Trophoblast cell (in vitro differentiated cells and primary cell): ENCODE measurements around the gene ZBED4.

Experiments used
- DNase-seq, 2 donors: peaks; one replicate each; pipeline ENCODE4 v3.0.0-alpha.2; 2016
- H2AFZ ChIP-seq: 2 replicates; pipeline ENCODE4 v1.6.1; 2013; ENCODE audit warnings: low read length, moderate library complexity, mild to moderate bottlenecking; ENCODE audit not compliant: insufficient read depth, poor library complexity
- H2AK5ac ChIP-seq: 2 replicates; pipeline ENCODE4 v1.6.1; 2013; ENCODE audit warnings: mild to moderate bottlenecking, low read length
- H2BK120ac ChIP-seq: 2 replicates; pipeline ENCODE4 v1.6.1; 2013; ENCODE audit warnings: low read length, mild to moderate bottlenecking, moderate library complexity; ENCODE audit not compliant: insufficient read depth, poor library complexity
- H2BK12ac ChIP-seq: 2 replicates; pipeline ENCODE4 v1.6.1; 2013; ENCODE audit warnings: mild to moderate bottlenecking, low read length, moderate library complexity
- H2BK5ac ChIP-seq: 2 replicates; pipeline ENCODE4 v1.6.1; 2013; ENCODE audit warnings: low read length, low read depth, moderate library complexity, mild to moderate bottlenecking; ENCODE audit not compliant: poor library complexity
- H3K14ac ChIP-seq: 2 replicates; pipeline ENCODE4 v1.6.1; 2013; ENCODE audit warnings: mild to moderate bottlenecking, low read length
- H3K18ac ChIP-seq: 2 replicates; pipeline ENCODE4 v1.6.1; 2013; ENCODE audit warnings: mild to moderate bottlenecking, low read length
- H3K23ac ChIP-seq: 2 replicates; pipeline ENCODE4 v1.6.1; 2013; ENCODE audit warnings: low read length
- H3K27ac ChIP-seq: 2 replicates; pipeline ENCODE4 v1.5.1; 2013; ENCODE audit warnings: low read depth, mild to moderate bottlenecking, inconsistent platforms, low read length, moderate library complexity
- H3K27me3 ChIP-seq: 2 replicates; pipeline ENCODE4 v1.6.1; 2013; ENCODE audit warnings: inconsistent platforms, mild to moderate bottlenecking, low read length, moderate library complexity; ENCODE audit not compliant: insufficient read depth
- H3K36me3 ChIP-seq, 2 experiments: 1 replicate in 1 of 2; 2 replicates in 1 of 2; pipeline ENCODE4 v1.6.1; 2013; ENCODE audit warnings: low read length in 2 of 2, mild to moderate bottlenecking in 2 of 2, moderate library complexity in 1 of 2; ENCODE audit not compliant: insufficient read depth in 2 of 2, control insufficient read depth in 1 of 2
- H3K4ac ChIP-seq: 2 replicates; pipeline ENCODE4 v1.6.1; 2013; ENCODE audit warnings: low read depth, mild to moderate bottlenecking, low read length, moderate library complexity
- H3K4me1 ChIP-seq, 2 experiments: 1 replicate in 1 of 2; 2 replicates in 1 of 2; pipeline ENCODE4 v1.6.1; 2013; ENCODE audit warnings: low read length in 2 of 2, mild to moderate bottlenecking in 2 of 2, moderate library complexity in 1 of 2; ENCODE audit not compliant: insufficient read depth in 2 of 2, control insufficient read depth in 1 of 2
- H3K4me2 ChIP-seq: 2 replicates; pipeline ENCODE4 v1.6.1; 2013; ENCODE audit warnings: inconsistent platforms, mild to moderate bottlenecking, low read length, moderate library complexity
- H3K4me3 ChIP-seq: 2 replicates; pipeline ENCODE4 v1.5.1; 2013; ENCODE audit warnings: mild to moderate bottlenecking, low read depth, low read length, inconsistent platforms
- H3K79me1 ChIP-seq: one replicate; pipeline ENCODE4 v1.6.1; 2013; ENCODE audit warnings: low read length
- H3K79me2 ChIP-seq: 2 replicates; pipeline ENCODE4 v1.6.1; 2013; ENCODE audit warnings: low read length, mild to moderate bottlenecking; ENCODE audit not compliant: control insufficient read depth, insufficient read depth, poor library complexity
- H3K9ac ChIP-seq: 2 replicates; pipeline ENCODE4 v1.6.1; 2013; ENCODE audit warnings: mild to moderate bottlenecking, low read length
- H3K9me3 ChIP-seq: 2 replicates; pipeline ENCODE4 v1.6.1; 2013; ENCODE audit warnings: low read depth, mild to moderate bottlenecking, control low read depth, inconsistent platforms, low read length; ENCODE audit not compliant: insufficient read depth
- H4K12ac ChIP-seq: 2 replicates; pipeline ENCODE4 v1.6.1; 2013; ENCODE audit warnings: low read depth, mild to moderate bottlenecking, low read length, moderate library complexity
- H4K8ac ChIP-seq: 2 replicates; pipeline ENCODE4 v1.6.1; 2013; ENCODE audit warnings: low read depth, mild to moderate bottlenecking, low read length, moderate library complexity
- H4K91ac ChIP-seq: one replicate; pipeline ENCODE4 v1.6.1; 2013; ENCODE audit warnings: low read depth, mild to moderate bottlenecking, low read length, moderate library complexity
- WGBS: extraction: QIAGEN DNeasy Blood & Tissue Kit; methylation state at CpG from one replicate; pipeline ENCODE4 v1.1.7; 2013; ENCODE audit warnings: missing lambda C conversion rate; ENCODE audit not compliant: insufficient read length, insufficient coverage; ENCODE audit errors: extremely low coverage; 5-methylcytosine and 5-hydroxymethylcytosine counted together

Gene ZBED4

DNA sequence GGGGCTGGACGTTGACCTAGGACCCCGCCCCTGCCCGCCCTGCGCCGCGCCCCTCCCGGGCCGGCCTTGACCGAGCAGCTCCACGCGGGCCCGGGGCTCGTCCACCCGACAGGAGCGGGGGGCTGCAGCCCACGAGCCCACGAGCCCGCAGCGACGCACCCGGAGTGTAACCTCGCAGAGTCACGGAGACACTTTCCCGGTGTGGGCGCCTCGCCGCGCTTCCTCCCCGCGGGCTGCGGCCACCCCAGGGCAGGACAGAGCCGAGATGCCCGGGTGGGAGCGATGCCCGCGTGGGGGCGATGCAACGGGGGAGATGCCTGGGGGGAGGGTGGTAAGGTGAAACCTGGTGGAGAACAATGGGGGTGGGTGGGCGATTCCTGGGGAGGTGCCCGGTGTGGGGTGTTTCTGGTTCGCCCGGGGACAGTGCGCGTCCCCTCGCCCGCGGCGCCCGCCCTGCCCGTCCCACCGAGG lies 4.9 kb upstream of the ZBED4 start:
- H3K23ac ChIP-seq = no peak overlapping the region
- H2BK120ac ChIP-seq = no peak overlapping the region
- no peak overlapping the region for H4K91ac ChIP-seq
- no peak overlapping the region for H3K14ac ChIP-seq
- no peak overlapping the region for H2BK5ac ChIP-seq
- H2AK5ac ChIP-seq = no peak overlapping the region
- no peak overlapping the region for H3K18ac ChIP-seq
- no peak for DNase-seq
- H3K27ac ChIP-seq = no peak overlapping the region
- no CpG with 5 or more reads among the region's 51 CpGs for WGBS
- H2AFZ ChIP-seq = no peak overlapping the region
- H3K4me1 ChIP-seq = peaks cover 0 to 10% of the 10 kb centered on the region in 2 experiments
- peak overlapping the region; percentile 49 for H3K4me2 ChIP-seq
- H3K9me3 ChIP-seq = peaks cover 12% of the 10 kb centered on the region
- H4K8ac ChIP-seq = no peak overlapping the region
- no peak overlapping the region for H3K4me3 ChIP-seq
- peaks cover 7% of the 10 kb centered on the region for H3K79me1 ChIP-seq
- H3K36me3 ChIP-seq = no peaks in the 10 kb centered on the region
- no peak overlapping the region for H3K4ac ChIP-seq
- H3K27me3 ChIP-seq = peaks cover 53% of the 10 kb centered on the region
- H4K12ac ChIP-seq = no peak overlapping the region
- peaks cover 6% of the 10 kb centered on the region for H3K79me2 ChIP-seq
- no peak overlapping the region for H3K9ac ChIP-seq
- H2BK12ac ChIP-seq = no peak overlapping the region

GRCh38 chr22:49849161-49850020 lies 4.3 kb upstream of the ZBED4 start:
- Histone ChIP-seq H3K36me3 (no peaks in the 10 kb centered on the region), H2BK12ac (no peak overlapping the region), H2AK5ac (no peak overlapping the region), H3K4me1 (peaks cover 0 to 10% of the 10 kb centered on the region in 2 experiments), H3K9ac (no peak overlapping the region), H2BK120ac (no peak overlapping the region), H2AFZ (peak overlapping the region; percentile 18), H3K4ac (no peak overlapping the region), H3K27me3 (peaks cover 53% of the 10 kb centered on the region), H3K23ac (no peak overlapping the region), H3K9me3 (peaks cover 12% of the 10 kb centered on the region), H2BK5ac (no peak overlapping the region), H3K14ac (no peak overlapping the region), H4K8ac (no peak overlapping the region), H3K79me1 (peaks cover 9% of the 10 kb centered on the region), H3K4me2 (peak overlapping the region; percentile 30), H4K91ac (no peak overlapping the region), H3K27ac (no peak overlapping the region), H3K18ac (no peak overlapping the region), H3K79me2 (peaks cover 8% of the 10 kb centered on the region), H4K12ac (no peak overlapping the region), H3K4me3 (no peak overlapping the region)
- DNase-seq = no peak
- no CpG with 5 or more reads among the region's 89 CpGs for WGBS

- WGBS = no CpG with 5 or more reads among the region's 31 CpGs
- Histone ChIP-seq H4K8ac (no peak overlapping the region), H3K79me2 (peaks cover 10% of the 10 kb centered on the region), H2BK5ac (no peak overlapping the region), H3K4ac (no peak overlapping the region), H3K18ac (no peak overlapping the region), H3K9me3 (peaks cover 12% of the 10 kb centered on the region), H3K79me1 (peaks cover 10% of the 10 kb centered on the region), H3K4me3 (no peak overlapping the region), H3K27me3 (peaks cover 51% of the 10 kb centered on the region), H3K23ac (no peak overlapping the region), H2BK12ac (no peak overlapping the region), H2AK5ac (no peak overlapping the region), H3K4me1 (peaks cover 1 to 13% of the 10 kb centered on the region in 2 experiments), H2AFZ (no peak overlapping the region), H3K9ac (no peak overlapping the region), H3K4me2 (peak overlapping the region; percentile 30), H2BK120ac (no peak overlapping the region), H3K27ac (no peak overlapping the region), H4K91ac (no peak overlapping the region), H3K36me3 (no peaks in the 10 kb centered on the region), H3K14ac (no peak overlapping the region), H4K12ac (no peak overlapping the region)
- no peak for DNase-seq
Measured at GRCh38 chr22:49850021-49850911, 3.4 kb upstream of the ZBED4 start.

GRCh38 chr22:49850959-49851802 lies 2.5 kb upstream of the ZBED4 start:
- no peak overlapping the region for H4K12ac ChIP-seq
- H3K18ac ChIP-seq = no peak overlapping the region
- no peak overlapping the region for H2BK12ac ChIP-seq
- no peak overlapping the region for H4K91ac ChIP-seq
- no peak overlapping the region for H2AFZ ChIP-seq
- H2BK120ac ChIP-seq = no peak overlapping the region
- no peak for DNase-seq
- no peak overlapping the region for H3K27ac ChIP-seq
- peaks cover 7% of the 10 kb centered on the region for H3K9me3 ChIP-seq
- H3K14ac ChIP-seq = no peak overlapping the region
- peaks cover 10% of the 10 kb centered on the region for H3K79me1 ChIP-seq
- no peak overlapping the region for H4K8ac ChIP-seq
- H2AK5ac ChIP-seq = no peak overlapping the region
- H3K4me1 ChIP-seq = peaks cover 4 to 18% of the 10 kb centered on the region in 2 experiments
- no peak overlapping the region for H2BK5ac ChIP-seq
- H3K4ac ChIP-seq = no peak overlapping the region
- H3K23ac ChIP-seq = no peak overlapping the region
- H3K9ac ChIP-seq = no peak overlapping the region
- H3K4me2 ChIP-seq = no peak overlapping the region
- H3K36me3 ChIP-seq = no peaks in the 10 kb centered on the region
- H3K27me3 ChIP-seq = peaks cover 43% of the 10 kb centered on the region
- H3K4me3 ChIP-seq = no peak overlapping the region
- WGBS = no CpG with 5 or more reads among the region's 10 CpGs
- H3K79me2 ChIP-seq = peaks cover 16% of the 10 kb centered on the region
